AG09309 (cell line): ENCODE results near the gene LDHD.

Experiments used
- DNase-seq: peaks from one replicate; pipeline ENCODE4 v3.0.0-alpha.2; 2010; ENCODE audit warnings: low read depth
- H3K4me3 ChIP-seq: 2 replicates; pipeline ENCODE4 v1.5.1; 2011; ENCODE audit warnings: mild to moderate bottlenecking, low read depth, low read length, moderate library complexity; ENCODE audit not compliant: control insufficient read depth
- CTCF ChIP-seq: IDR thresholded peaks from 2 replicates; pipeline ENCODE4 v1.5.1; 2011; ENCODE audit warnings: mild to moderate bottlenecking, low read depth, low read length, inconsistent platforms; ENCODE audit not compliant: insufficient read depth, control insufficient read depth; ENCODE audit errors: missing control alignments

The LDHD gene

DNA sequence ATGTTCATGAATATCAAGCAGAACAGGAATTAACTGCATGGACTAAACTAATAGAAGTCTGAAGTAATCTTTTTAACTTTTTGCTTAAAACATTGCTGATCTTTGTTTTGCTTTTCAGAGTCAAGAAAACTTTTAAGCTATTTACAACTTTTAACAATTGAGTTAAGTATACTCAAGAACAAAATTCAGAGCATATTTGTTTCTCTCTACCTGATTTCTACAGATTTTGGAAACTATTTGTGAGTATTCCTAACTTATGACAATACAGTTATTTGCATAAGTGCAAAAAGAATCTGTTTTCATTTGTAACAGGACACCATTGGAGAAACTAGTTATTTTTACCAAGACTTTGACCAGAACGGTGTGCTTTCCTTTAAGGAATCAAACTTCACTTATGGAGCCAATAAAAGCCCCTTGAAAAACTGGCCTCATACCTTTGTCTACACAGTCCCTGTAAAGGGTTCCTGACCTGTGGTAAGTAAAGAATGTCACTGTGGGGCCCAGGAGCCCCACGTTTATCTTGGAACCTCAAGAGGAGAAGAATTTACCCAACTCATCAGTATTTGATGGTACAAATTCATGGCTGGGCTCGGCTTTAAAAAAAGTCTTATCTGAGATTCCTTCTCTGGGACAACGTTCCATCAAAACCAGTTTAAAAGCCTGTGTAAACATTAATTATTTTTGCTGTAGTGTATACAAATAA lies 11.3 kb upstream of the LDHD start:
- no peak overlapping the region for H3K4me3 ChIP-seq
- TF ChIP-seq CTCF: no peak
- no peak for DNase-seq

GRCh38 chr16:75122609-75123008 lies 6.0 kb upstream of the LDHD start:
- DNase-seq: no peak

GRCh38 chr16:75121949-75122568 lies 5.5 kb upstream of the LDHD start:
- TF ChIP-seq CTCF: no peak
- no peak for DNase-seq

More at GRCh38 chr16:75122609-75123008, 6.0 kb upstream of the LDHD start:
- no peak overlapping the region for H3K4me3 ChIP-seq
- no peak for TF ChIP-seq CTCF

GRCh38 chr16:75120253-75120652 lies 3.7 kb upstream of the LDHD start:
- no peak for DNase-seq
- H3K4me3 ChIP-seq: no peak overlapping the region
- no peak for TF ChIP-seq CTCF

More at GRCh38 chr16:75121949-75122568, 5.5 kb upstream of the LDHD start:
- H3K4me3 ChIP-seq: no peak overlapping the region

GRCh38 chr16:75118943-75119539 lies 2.5 kb upstream of the LDHD start:
- TF ChIP-seq CTCF: no peak
- no peak for DNase-seq
- H3K4me3 ChIP-seq: no peak overlapping the region

- no peak for DNase-seq
- no peak for TF ChIP-seq CTCF
- H3K4me3 ChIP-seq: no peak overlapping the region
Measured at GRCh38 chr16:75116911-75117245, 298 bp upstream of the LDHD start.
